Stomach (tissue), 9 donors: ENCODE measurements around the gene MMS22L. TPM values are rescaled to one million over a fixed set of nuclear protein-coding genes. Genes with fewer than 3 reads are reported as not detected.
A peak's percentile ranks its signal among the peaks of the same experiment; 100 is the strongest.

Source experiments
- DNase-seq, 2 donors: peaks; one replicate each; pipeline versions ENCODE4 v3.0.0 to v3.0.0-alpha.2; 2013 to 2019
- H3K27ac ChIP-seq, 5 donors: fragments of 200-600 bp in 4 of 5; sonication (generic) in 4 of 5; one replicate each; pipeline ENCODE4 v1.5.1; 2013 to 2019; ENCODE audit warnings: mild to moderate bottlenecking in 1 of 5, moderate library complexity in 1 of 5
- H3K27me3 ChIP-seq, 3 donors: fragments of 200-600 bp; sonication (generic); one replicate each; pipeline ENCODE4 v1.5.1; 2017 to 2019; ENCODE audit warnings: mixed run types in 1 of 3
- H3K36me3 ChIP-seq, 4 donors: fragments of 200-600 bp; sonication (generic); 1 replicate in 3 of 4; 2 replicates in 1 of 4; pipeline ENCODE4 v1.5.1; 2016 to 2019
- H3K4me1 ChIP-seq, 4 donors: fragments of 200-600 bp; sonication (generic); one replicate each; pipeline ENCODE4 v1.5.1; 2016 to 2019
- H3K4me3 ChIP-seq, 4 donors: fragments of 200-600 bp; sonication (generic) in 3 of 4; one replicate each; pipeline ENCODE4 v1.5.1; 2016 to 2019; ENCODE audit warnings: mild to moderate bottlenecking in 1 of 4
- H3K9me3 ChIP-seq, 4 donors: fragments of 200-600 bp; sonication (generic); one replicate each; pipeline ENCODE4 v1.5.1; 2016 to 2019
- CTCF ChIP-seq, 7 experiments: fragments of 450-650 bp in 4 of 7; fragments of 200-600 bp in 3 of 7; sonication (generic) in 3 of 7; IDR thresholded peaks; one replicate each; pipeline ENCODE4 v1.5.1; 2016 to 2019; ENCODE audit warnings: antibody characterized with exemption in 7 of 7, control low read depth in 2 of 7, mild to moderate bottlenecking in 1 of 7
- EP300 ChIP-seq: sonication (generic); formaldehyde crosslinking; IDR thresholded peaks from one replicate; pipeline ENCODE4 v1.6.1; 2017; ENCODE audit warnings: antibody characterized with exemption
- POLR2A ChIP-seq, 4 donors: fragments of 450-650 bp; IDR thresholded peaks; one replicate each; pipeline ENCODE4 v1.6.1; 2016; ENCODE audit warnings: antibody characterized with exemption in 4 of 4, control low read depth in 2 of 4, mild to moderate bottlenecking in 1 of 4, moderate library complexity in 1 of 4
- POLR2AphosphoS5 ChIP-seq, 3 donors: sonication (generic); formaldehyde crosslinking; IDR thresholded peaks; one replicate each; pipeline ENCODE4 v1.6.1; 2016; ENCODE audit warnings: antibody characterized with exemption in 3 of 3
- WGBS, 5 donors: extraction: QIAGEN DNeasy Blood & Tissue Kit in 3 of 5; methylation state at CpG; one replicate each; pipeline versions ENCODE4 v1.1.5 to v1.1.7; 2013 to 2018; 5-methylcytosine and 5-hydroxymethylcytosine counted together
- intact Hi-C: fragments of 100-400 bp; cut with DNase I; formaldehyde crosslinking; loops from one replicate; pipeline ENCODE4 v1.15.1; 2023; ENCODE audit warnings: low total_unique reads
- polyA plus RNA-seq, 3 donors: library from polyadenylated mRNA; stranded (reverse); fragments of 200-250 nt; gene quantifications; one replicate each; pipeline ENCODE4 v1.2.3, GENCODE V29; 2013
- total RNA-seq, 5 donors: library from RNA; depleted of rRNA; stranded (reverse); fragments of >200 nt; gene quantifications; one replicate each; pipeline versions ENCODE4 v1.1.0 to v1.2.3, GENCODE V29; 2014 to 2016
- donor health status: healthy with polysubstance abuse.
- donor health status: Bipolar disorder and iron deficiency.
- donor health status: healthy.

The MMS22L gene
- total and polyA plus RNA-seq, 8 donors, result 0.81 to 27.7 (median 3.6) TPM

GRCh38 chr6:97138581-97138980, 144.4 kb downstream of the MMS22L start:
- no peaks in the 10 kb centered on the region for H3K4me1 ChIP-seq
- H3K27me3 ChIP-seq, result no peaks in the 10 kb centered on the region
- TF ChIP-seq POLR2A (IDR thresholded peaks at IDR 0.05) (no peak), EP300 (no peak), CTCF (IDR thresholded peaks at IDR 0.05) (no peak), POLR2AphosphoS5 (IDR thresholded peaks at IDR 0.05) (no peak)
- 86 to 100% (median 95%) methylated on average over 1 of the region's 1 CpG for WGBS, 5 donors
- intact Hi-C loops, result no loop called here
- H3K9me3 ChIP-seq, result no peaks in the 10 kb centered on the region
- no peaks in the 10 kb centered on the region for H3K36me3 ChIP-seq
- H3K4me3 ChIP-seq, result no peak overlapping the region
- H3K27ac ChIP-seq, result no peak overlapping the region
- DNase-seq, result no peak

DNA sequence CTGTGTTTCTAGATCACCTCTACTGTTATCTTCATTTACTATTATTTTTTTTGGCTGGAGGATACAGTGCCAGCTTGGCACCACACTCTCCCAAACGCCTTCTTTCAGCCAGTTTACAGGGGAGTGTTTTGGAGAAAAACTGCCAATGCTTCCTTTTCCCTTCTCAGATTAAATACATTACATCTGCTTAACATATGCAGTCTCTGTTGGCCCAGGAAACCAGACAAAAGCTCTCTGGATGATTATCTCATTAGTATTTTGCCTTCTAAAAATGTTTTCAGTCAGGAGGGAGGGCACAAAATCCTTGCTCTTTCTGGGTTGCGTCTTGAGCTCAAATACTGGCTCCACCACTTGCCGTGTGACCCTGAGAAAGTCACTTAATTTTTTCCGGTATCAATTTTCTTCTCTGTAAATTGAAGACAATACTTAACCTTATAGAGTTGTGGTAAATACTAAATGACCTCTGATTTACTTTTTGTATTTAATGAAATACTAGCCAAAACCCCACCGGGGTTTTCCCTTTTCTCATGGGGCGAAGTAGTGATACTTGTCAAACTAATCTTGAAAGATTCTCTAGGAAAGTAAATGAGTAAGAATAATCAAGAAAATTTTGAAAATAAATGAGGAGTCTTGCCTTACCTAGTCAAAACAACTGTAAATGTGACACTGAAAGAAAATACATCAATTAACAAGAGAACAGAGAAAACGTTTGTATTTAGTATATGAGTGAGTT, 146.2 kb downstream of the MMS22L start:
- 59 to 73% (median 66%) methylated on average over 7 of the region's 7 CpGs for WGBS, 5 donors

GRCh38 chr6:97133067-97133466, 149.9 kb downstream of the MMS22L start:
- 45 to 80% (median 55%) methylated on average over 1 of the region's 1 CpG for WGBS, 5 donors
- Histone ChIP-seq H3K27me3 (no peaks in the 10 kb centered on the region), H3K4me1 (no peaks in the 10 kb centered on the region), H3K9me3 (no peaks in the 10 kb centered on the region), H3K27ac (no peak overlapping the region), H3K4me3 (no peak overlapping the region), H3K36me3 (no peaks in the 10 kb centered on the region)
- intact Hi-C loops, result no loop called here
- TF ChIP-seq CTCF (IDR thresholded peaks at IDR 0.05) (no peak), POLR2AphosphoS5 (IDR thresholded peaks at IDR 0.05) (no peak), EP300 (no peak), POLR2A (IDR thresholded peaks at IDR 0.05) (no peak)
- peak in 1 of 2 donors; percentile 10 for DNase-seq

More for the DNA sequence above, 146.2 kb downstream of the MMS22L start:
- Histone ChIP-seq H3K27me3 (no peaks in the 10 kb centered on the region), H3K4me3 (no peak overlapping the region), H3K9me3 (no peaks in the 10 kb centered on the region), H3K27ac (no peak overlapping the region), H3K36me3 (no peaks in the 10 kb centered on the region), H3K4me1 (no peaks in the 10 kb centered on the region)
- TF ChIP-seq CTCF (IDR thresholded peaks at IDR 0.05) (no peak), EP300 (no peak), POLR2AphosphoS5 (IDR thresholded peaks at IDR 0.05) (no peak), POLR2A (IDR thresholded peaks at IDR 0.05) (no peak)
- no peak for DNase-seq
- intact Hi-C loops, result no loop called here

DNA sequence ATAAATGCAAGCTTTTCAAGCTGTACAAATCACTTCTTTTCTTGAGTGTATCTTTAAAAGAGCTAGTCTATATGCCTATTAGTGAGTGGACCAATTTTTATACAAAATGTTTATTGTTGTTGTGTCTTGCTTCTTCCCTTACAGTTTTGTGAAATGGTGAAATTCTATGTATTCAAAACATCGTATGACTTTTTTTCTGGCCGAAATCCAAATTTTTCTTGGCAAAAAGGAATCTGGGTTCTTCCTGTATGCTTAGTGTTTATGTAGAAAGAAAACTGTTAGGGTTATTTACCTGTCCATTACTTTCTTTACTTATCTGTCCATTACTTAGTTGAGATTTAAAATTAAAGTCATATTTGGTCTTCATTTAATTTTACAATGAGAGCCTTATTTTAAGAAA, 153.9 kb downstream of the MMS22L start:
- intact Hi-C loops, result no loop called here
- H3K4me1 ChIP-seq, result no peaks in the 10 kb centered on the region
- DNase-seq, result no peak
- no peaks in the 10 kb centered on the region for H3K27me3 ChIP-seq
- no peaks in the 10 kb centered on the region for H3K9me3 ChIP-seq
- WGBS, 5 donors, result 40 to 66% (median 49%) methylated on average over 2 of the region's 2 CpGs
- H3K27ac ChIP-seq, result no peak overlapping the region
- TF ChIP-seq EP300 (no peak), POLR2AphosphoS5 (IDR thresholded peaks at IDR 0.05) (no peak), CTCF (IDR thresholded peaks at IDR 0.05) (no peak), POLR2A (IDR thresholded peaks at IDR 0.05) (no peak)
- H3K36me3 ChIP-seq, result no peaks in the 10 kb centered on the region
- no peak overlapping the region for H3K4me3 ChIP-seq
